Endothelial cell of umbilical vein (primary cell): Measurements from ENCODE around the gene SHC4. TPM values are rescaled to one million over a fixed set of nuclear protein-coding genes. Genes with fewer than 3 reads are reported as not detected.

Experiments
- BruUV-seq: library from RNA; stranded (reverse); fragments of 400-500 nt; replicated peaks from 2 replicates; lab custom pipeline; 2021; lab: Mats Ljungman, UMichigan
- CTCF ChIA-PET: fragments of 300-600, 350-600 bp; sonication (Branson Sonifier 250); formaldehyde crosslinking; loops from one replicate; lab custom pipeline; 2021; ENCODE audit warnings: antibody characterized with exemption, inconsistent platforms; lab: Charles Lee
- POLR2A ChIA-PET: fragments of 300-600, 350-600 bp; sonication (Branson Sonifier 250); formaldehyde crosslinking; loops from one replicate; lab custom pipeline; 2021; ENCODE audit warnings: antibody characterized with exemption, inconsistent platforms; lab: Charles Lee
- DNase-seq: peaks from one replicate; pipeline ENCODE4 v3.0.0-alpha.2; 2011; ENCODE audit warnings: low read depth, low spot score
- FAIRE-seq: peaks from 2 replicates; lab custom pipeline; 2011; peaks lifted over from hg19 to GRCh38; lab: Jason Lieb, UNC
- H2AFZ ChIP-seq: 2 replicates; pipeline ENCODE4 v1.6.0; 2012; ENCODE audit warnings: low read depth, low read length, control low read depth, inconsistent platforms
- H3K27ac ChIP-seq: 2 replicates; pipeline ENCODE4 v1.5.1; 2011; ENCODE audit warnings: low read depth, mild to moderate bottlenecking, control low read depth, low read length, moderate library complexity; ENCODE audit not compliant: insufficient read depth
- H3K27me3 ChIP-seq, 2 experiments: 2 replicates each; pipeline versions ENCODE4 v1.6.0 to v1.6.1; 2011; ENCODE audit warnings: low read length in 2 of 2, mixed read lengths in 1 of 2; ENCODE audit not compliant: control insufficient read depth in 2 of 2, insufficient read depth in 2 of 2
- H3K36me3 ChIP-seq, 2 experiments: 2 replicates in 1 of 2; 3 replicates in 1 of 2; pipeline ENCODE4 v1.5.1; 2011; ENCODE audit warnings: low read length in 2 of 2, mild to moderate bottlenecking in 1 of 2, moderate library complexity in 1 of 2; ENCODE audit not compliant: control insufficient read depth in 2 of 2, insufficient read depth in 2 of 2; ENCODE audit errors: extremely low read depth in 1 of 2
- H3K4me1 ChIP-seq: 3 replicates; pipeline ENCODE4 v1.5.1; 2011; ENCODE audit warnings: mild to moderate bottlenecking, low read length; ENCODE audit not compliant: control insufficient read depth, insufficient read depth; ENCODE audit errors: extremely low read depth
- H3K4me2 ChIP-seq: 2 replicates; pipeline ENCODE4 v1.6.1; 2011; ENCODE audit warnings: low read length, control low read depth, mixed read lengths; ENCODE audit not compliant: insufficient read depth
- H3K4me3 ChIP-seq, 3 experiments: fragments of 200-600 bp in 1 of 3; sonication (generic), shearing (Covaris generic) in 1 of 3; replicated peaks in 1 of 3; 2 replicates each; pipeline ENCODE4 v1.5.1; 2011 to 2016; ENCODE audit warnings: control low read depth in 3 of 3, low read length in 3 of 3, mild to moderate bottlenecking in 2 of 3, inconsistent platforms in 1 of 3, low read depth in 1 of 3, moderate library complexity in 1 of 3; ENCODE audit not compliant: insufficient read depth in 1 of 3
- H3K79me2 ChIP-seq: 2 replicates; pipeline ENCODE4 v1.6.0; 2012; ENCODE audit warnings: low read length, inconsistent platforms; ENCODE audit not compliant: control insufficient read depth, insufficient read depth
- H3K9ac ChIP-seq: replicated peaks from 2 replicates; pipeline ENCODE3; 2011; ENCODE audit warnings: low read length, control low read depth; ENCODE audit not compliant: insufficient read depth; ENCODE audit errors: extremely low read depth
- H3K9me1 ChIP-seq: replicated peaks from 3 replicates; pipeline ENCODE4 v1.6.0; 2011; ENCODE audit warnings: mild to moderate bottlenecking, low read length; ENCODE audit not compliant: control insufficient read depth, insufficient read depth; ENCODE audit errors: extremely low read depth
- H3K9me3 ChIP-seq: replicated peaks from 2 replicates; pipeline ENCODE4 v1.5.1; 2012; ENCODE audit warnings: low read length, inconsistent platforms; ENCODE audit not compliant: control insufficient read depth, insufficient read depth
- H4K20me1 ChIP-seq: replicated peaks from 2 replicates; pipeline ENCODE3; 2011; ENCODE audit warnings: mild to moderate bottlenecking, low read length; ENCODE audit not compliant: control insufficient read depth, insufficient read depth; ENCODE audit errors: extremely low read depth
- CTCF ChIP-seq, 2 donors: IDR thresholded peaks; 1 replicate in 1 of 2; 2 replicates in 1 of 2; pipeline ENCODE4 v1.5.1; 2011; ENCODE audit warnings: low read length in 2 of 2, mild to moderate bottlenecking in 2 of 2, moderate library complexity in 2 of 2, control low read depth in 1 of 2, inconsistent platforms in 1 of 2, low read depth in 1 of 2; ENCODE audit not compliant: insufficient read depth in 1 of 2; ENCODE audit errors: extremely low read depth in 1 of 2
- EZH2 ChIP-seq: IDR thresholded peaks from 2 replicates; pipeline ENCODE4 v1.6.1; 2012; ENCODE audit warnings: borderline replicate concordance, low read depth, mild to moderate bottlenecking, moderate library complexity, low read length, inconsistent platforms; ENCODE audit not compliant: severe bottlenecking
- FOS ChIP-seq: IDR thresholded peaks from 2 replicates; pipeline ENCODE4 v1.6.1; 2011; ENCODE audit warnings: mild to moderate bottlenecking, low read length, moderate library complexity, borderline replicate concordance; ENCODE audit not compliant: insufficient read depth
- GATA2 ChIP-seq: IDR thresholded peaks from 2 replicates; pipeline ENCODE4 v1.7.0; 2011; ENCODE audit warnings: low read depth, mild to moderate bottlenecking, moderate library complexity, mixed read lengths, low read length; ENCODE audit not compliant: insufficient read length, insufficient read depth
- JUN ChIP-seq: IDR thresholded peaks from 2 replicates; pipeline ENCODE4 v1.6.1; 2011; ENCODE audit warnings: borderline replicate concordance, low read depth; ENCODE audit not compliant: insufficient read length, insufficient read depth
- MYC ChIP-seq: IDR thresholded peaks from one replicate; pipeline ENCODE4 v1.6.1; 2011; ENCODE audit warnings: mild to moderate bottlenecking, low read depth, low read length
- POLR2A ChIP-seq: IDR thresholded peaks from 2 replicates; pipeline ENCODE4 v1.6.1; 2012; ENCODE audit warnings: low read depth, mild to moderate bottlenecking, control low read depth, low read length
- POLR2AphosphoS5 ChIP-seq: IDR thresholded peaks from 2 replicates; pipeline ENCODE4 v1.6.1; 2012; ENCODE audit warnings: low read depth, mild to moderate bottlenecking, control low read depth, low read length, moderate library complexity; ENCODE audit not compliant: insufficient read depth
- dilution Hi-C: fragments of 300-500 bp; cut with MboI; formaldehyde crosslinking; loops from one replicate; pipeline ENCODE4 v1.15.0; 2019; ENCODE audit warnings: low sequenced_read_pairs; ENCODE audit not compliant: extremely low pct_ligation_motif_present
- intact Hi-C: fragments of 100-400 bp; cut with micrococcal nuclease; formaldehyde crosslinking; loops from one replicate; pipeline ENCODE4 v1.10.0; 2022
- polyA plus RNA-seq, 4 experiments: library from polyadenylated mRNA; depleted of rRNA in 3 of 4; stranded (reverse) in 3 of 4; unstranded in 1 of 4; fragments of >200 nt; gene quantifications; 2 replicates each; pipeline versions ENCODE4 v1.2.1 to v1.2.3, GENCODE V29; 2011 to 2012; ENCODE audit warnings: missing spikeins in 1 of 4
- total RNA-seq: library from RNA; stranded (reverse); gene quantifications from 2 replicates; pipeline ENCODE4 v1.2.3, GENCODE V29; 2021
- TF ChIP-seq, protein P1 (sequence below): IDR thresholded peaks from 2 replicates; pipeline ENCODE4 v1.6.1; 2011; ENCODE audit not compliant: insufficient read depth, insufficient read length

SHC4 gene
- total and polyA plus RNA-seq, 2 donors (not counting 3 experiments of a cell fraction or from before 2014, with no cell fraction given) = 0.20 TPM; not detected in 1

- FAIRE-seq (no peak), DNase-seq (no peak)
- Histone ChIP-seq H3K27ac (no peak overlapping the region), H4K20me1 (no peaks in the 10 kb centered on the region), H3K27me3 (peaks cover 5 to 8% of the 10 kb centered on the region in 2 experiments), H3K36me3 (no peaks in the 10 kb centered on the region), H3K9me3 (no peaks in the 10 kb centered on the region), H3K9me1 (no peaks in the 10 kb centered on the region), H3K4me1 (peaks cover 8% of the 10 kb centered on the region), H3K79me2 (no peaks in the 10 kb centered on the region), H3K9ac (no peak overlapping the region), H3K4me3 (no peak overlapping the region), H3K4me2 (no peak overlapping the region), H2AFZ (no peak overlapping the region)
- dilution Hi-C loops = no loop called here
- ChIA-PET CTCF (no interaction called here), POLR2A (no interaction called here)
- intact Hi-C loops = no loop called here
- no TSS peak for BruUV-seq
- TF ChIP-seq POLR2A (no peak), EZH2 (no peak), FOS (no peak), POLR2AphosphoS5 (no peak), CTCF (IDR thresholded peaks at IDR 0.05; ENCODE audit: extremely low read depth in 1 of 2, insufficient read depth in 1 of 2, low read depth in 1 of 2, low read length in 2 of 2) (no peak), MYC (no peak), JUN (no peak), GATA2 (no peak)
- TF ChIP-seq, protein P1, sequence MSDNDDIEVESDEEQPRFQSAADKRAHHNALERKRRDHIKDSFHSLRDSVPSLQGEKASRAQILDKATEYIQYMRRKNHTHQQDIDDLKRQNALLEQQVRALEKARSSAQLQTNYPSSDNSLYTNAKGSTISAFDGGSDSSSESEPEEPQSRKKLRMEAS = no peak
Measured at GRCh38 chr15:48978638-48979037, 14.9 kb upstream of the SHC4 start.
